HEK293T (cell line): Measurements from ENCODE around the gene ARL2BP.

Experiments used
- CTCF ChIA-PET: fragments of 350-600 bp; formaldehyde crosslinking; extraction: SDS; loops from one replicate; lab custom pipeline; 2021; ENCODE audit warnings: antibody characterized with exemption, inconsistent platforms; lab: Yijun Ruan, JAX
- POLR2A ChIA-PET: fragments of 350-600 bp; formaldehyde crosslinking; extraction: SDS; loops from one replicate; lab custom pipeline; 2020; ENCODE audit warnings: antibody characterized with exemption, inconsistent platforms; lab: Yijun Ruan, JAX
- DNase-seq: peaks from one replicate; pipeline ENCODE4 v3.0.0; 2012; ENCODE audit warnings: mixed read lengths; ENCODE audit errors: extremely low spot score
- ARNT ChIP-seq: fragments of 450-650 bp; IDR thresholded peaks from 2 replicates; pipeline ENCODE4 v1.6.1; 2017; ENCODE audit warnings: mild to moderate bottlenecking
- BHLHE40 ChIP-seq: fragments of 450-650 bp; IDR thresholded peaks from 2 replicates; pipeline ENCODE4 v1.6.1; 2016; ENCODE audit warnings: mild to moderate bottlenecking, moderate library complexity, borderline replicate concordance
- CTBP1 ChIP-seq: fragments of 450-650 bp; IDR thresholded peaks from 2 replicates; pipeline ENCODE4 v1.6.1; 2016; ENCODE audit warnings: borderline replicate concordance
- ELF4 ChIP-seq: fragments of 450-650 bp; IDR thresholded peaks from 2 replicates; pipeline ENCODE4 v1.6.1; 2017; ENCODE audit warnings: antibody characterized with exemption
- FOXA1 ChIP-seq: fragments of 450-650 bp; IDR thresholded peaks from 2 replicates; pipeline ENCODE4 v1.6.1; 2016; ENCODE audit warnings: mild to moderate bottlenecking
- FOXK2 ChIP-seq: fragments of 450-650 bp; IDR thresholded peaks from 2 replicates; pipeline ENCODE4 v1.6.1; 2016; ENCODE audit warnings: mild to moderate bottlenecking
- FOXM1 ChIP-seq: fragments of 450-650 bp; IDR thresholded peaks from 2 replicates; pipeline ENCODE4 v1.6.1; 2017; ENCODE audit warnings: mild to moderate bottlenecking, borderline replicate concordance
- HDGF ChIP-seq: fragments of 450-650 bp; IDR thresholded peaks from 2 replicates; pipeline ENCODE4 v1.6.1; 2017; ENCODE audit warnings: antibody characterized with exemption, borderline replicate concordance
- L3MBTL2 ChIP-seq: fragments of 450-650 bp; conservative IDR thresholded peaks from 2 replicates; pipeline ENCODE4 v1.6.1; 2016; ENCODE audit warnings: mild to moderate bottlenecking
- LEF1 ChIP-seq: fragments of 450-650 bp; IDR thresholded peaks from 2 replicates; pipeline ENCODE4 v1.6.1; 2017; ENCODE audit warnings: mild to moderate bottlenecking, borderline replicate concordance
- NFRKB ChIP-seq: fragments of 450-650 bp; IDR thresholded peaks from 2 replicates; pipeline ENCODE4 v1.6.1; 2016; ENCODE audit warnings: mild to moderate bottlenecking, moderate library complexity
- SP1 ChIP-seq: fragments of 450-650 bp; IDR thresholded peaks from 2 replicates; pipeline ENCODE4 v1.6.1; 2017
- SUZ12 ChIP-seq: fragments of 450-650 bp; IDR thresholded peaks from 2 replicates; pipeline ENCODE4 v1.6.1; 2016; ENCODE audit warnings: mild to moderate bottlenecking
- TARDBP ChIP-seq: fragments of 450-650 bp; IDR thresholded peaks from 2 replicates; pipeline ENCODE4 v1.6.1; 2016
- ZNF384 ChIP-seq: fragments of 450-650 bp; IDR thresholded peaks from 2 replicates; pipeline ENCODE4 v1.6.1; 2016
- TF ChIP-seq, protein P1 (sequence below): fragments of 450-650 bp; IDR thresholded peaks from 2 replicates; pipeline ENCODE4 v1.6.1; 2016

Gene ARL2BP

DNA sequence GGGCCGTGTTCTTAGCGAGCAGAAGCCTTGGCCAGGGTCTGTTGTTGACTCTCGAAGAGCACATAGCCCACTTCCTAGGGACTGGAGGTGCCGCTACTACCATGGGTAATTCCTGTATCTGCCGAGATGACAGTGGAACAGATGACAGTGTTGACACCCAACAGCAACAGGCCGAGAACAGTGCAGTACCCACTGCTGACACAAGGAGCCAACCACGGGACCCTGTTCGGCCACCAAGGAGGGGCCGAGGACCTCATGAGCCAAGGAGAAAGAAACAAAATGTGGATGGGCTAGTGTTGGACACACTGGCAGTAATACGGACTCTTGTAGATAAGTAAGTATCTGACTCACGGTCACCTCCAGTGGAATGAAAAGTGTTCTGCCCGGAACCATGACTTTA is 40.4 kb upstream of the ARL2BP start:
- peak; percentile 39 for DNase-seq
- ChIA-PET POLR2A (no interaction called here), CTCF (no interaction called here)
- TF ChIP-seq ARNT (no peak), CTBP1 (no peak), HDGF (no peak), L3MBTL2 (no peak), ZNF384 (no peak), FOXM1 (no peak), FOXA1 (no peak), SUZ12 (no peak), LEF1 (no peak)
- TF ChIP-seq, protein P1, sequence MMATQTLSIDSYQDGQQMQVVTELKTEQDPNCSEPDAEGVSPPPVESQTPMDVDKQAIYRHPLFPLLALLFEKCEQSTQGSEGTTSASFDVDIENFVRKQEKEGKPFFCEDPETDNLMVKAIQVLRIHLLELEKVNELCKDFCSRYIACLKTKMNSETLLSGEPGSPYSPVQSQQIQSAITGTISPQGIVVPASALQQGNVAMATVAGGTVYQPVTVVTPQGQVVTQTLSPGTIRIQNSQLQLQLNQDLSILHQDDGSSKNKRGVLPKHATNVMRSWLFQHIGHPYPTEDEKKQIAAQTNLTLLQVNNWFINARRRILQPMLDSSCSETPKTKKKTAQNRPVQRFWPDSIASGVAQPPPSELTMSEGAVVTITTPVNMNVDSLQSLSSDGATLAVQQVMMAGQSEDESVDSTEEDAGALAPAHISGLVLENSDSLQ = no peak

GRCh38 chr16:57208926-57209325 is 36.1 kb upstream of the ARL2BP start:
- no peak for TF ChIP-seq SUZ12
- TF ChIP-seq TARDBP = no peak
- POLR2A ChIA-PET = no interaction called here
- CTCF ChIA-PET = no interaction called here
- DNase-seq = no peak

DNA sequence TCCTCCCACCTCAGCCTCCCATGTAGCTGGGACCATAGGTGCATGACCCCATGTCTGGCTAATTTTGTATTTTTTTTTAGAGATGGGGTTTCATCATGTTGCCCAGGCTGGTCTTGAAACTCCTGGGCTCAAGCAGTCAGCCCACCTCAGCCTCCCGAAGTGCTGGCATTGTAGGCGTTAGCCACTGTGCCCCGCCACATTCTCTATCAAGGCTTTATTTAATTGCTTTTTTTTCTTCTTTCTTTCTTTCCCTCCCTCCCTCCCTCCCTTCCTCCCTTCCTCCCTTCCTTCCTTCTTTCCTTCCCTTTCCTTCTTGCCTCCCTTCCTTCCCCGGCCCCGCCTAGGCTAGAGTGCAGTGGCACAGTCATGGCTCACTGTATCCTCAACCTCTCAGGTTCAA is 35.3 kb upstream of the ARL2BP start:
- DNase-seq = no peak
- CTCF ChIA-PET = no interaction called here
- TF ChIP-seq L3MBTL2 (no peak), SP1 (no peak), TARDBP (no peak), ZNF384 (no peak), SUZ12 (no peak), HDGF (no peak), ELF4 (no peak), BHLHE40 (no peak), LEF1 (no peak), FOXK2 (no peak), FOXA1 (no peak), ARNT (no peak), NFRKB (no peak), FOXM1 (no peak), CTBP1 (no peak)
- TF ChIP-seq, protein P1 = no peak
- POLR2A ChIA-PET = no interaction called here

- POLR2A ChIA-PET = no interaction called here
- no peak for DNase-seq
- CTCF ChIA-PET = no interaction called here
- no peak for TF ChIP-seq L3MBTL2
Measured at GRCh38 chr16:57213462-57213861, 31.6 kb upstream of the ARL2BP start.

GRCh38 chr16:57216968-57217367 is 28.1 kb upstream of the ARL2BP start:
- no peak for DNase-seq
- ChIA-PET POLR2A (no interaction called here), CTCF (no interaction called here)
- no peak for TF ChIP-seq SUZ12
- TF ChIP-seq TARDBP = no peak
- TF ChIP-seq L3MBTL2 = no peak
- no peak for TF ChIP-seq FOXM1
- no peak for TF ChIP-seq FOXA1
- TF ChIP-seq HDGF = no peak
- TF ChIP-seq FOXK2 = no peak
- no peak for TF ChIP-seq ARNT
- TF ChIP-seq SP1 = no peak
- TF ChIP-seq LEF1 = no peak
- TF ChIP-seq NFRKB = no peak
- no peak for TF ChIP-seq CTBP1
- TF ChIP-seq BHLHE40 = no peak
- no peak for TF ChIP-seq ELF4
- TF ChIP-seq, protein P1 = no peak
- no peak for TF ChIP-seq ZNF384

GRCh38 chr16:57223057-57223456 is 22.0 kb upstream of the ARL2BP start:
- CTCF ChIA-PET = no interaction called here
- POLR2A ChIA-PET = no interaction called here
- DNase-seq = no peak
- TF ChIP-seq LEF1 (no peak), ELF4 (no peak), FOXM1 (no peak), NFRKB (no peak), HDGF (no peak), BHLHE40 (no peak), FOXK2 (no peak), SP1 (no peak), FOXA1 (no peak), TARDBP (no peak), SUZ12 (no peak), ZNF384 (no peak), ARNT (no peak), L3MBTL2 (no peak), CTBP1 (no peak)
- TF ChIP-seq, protein P1 = no peak
